Measurements from ENCODE around the gene BCAS1.

- TF ChIP-seq, protein P1, sequence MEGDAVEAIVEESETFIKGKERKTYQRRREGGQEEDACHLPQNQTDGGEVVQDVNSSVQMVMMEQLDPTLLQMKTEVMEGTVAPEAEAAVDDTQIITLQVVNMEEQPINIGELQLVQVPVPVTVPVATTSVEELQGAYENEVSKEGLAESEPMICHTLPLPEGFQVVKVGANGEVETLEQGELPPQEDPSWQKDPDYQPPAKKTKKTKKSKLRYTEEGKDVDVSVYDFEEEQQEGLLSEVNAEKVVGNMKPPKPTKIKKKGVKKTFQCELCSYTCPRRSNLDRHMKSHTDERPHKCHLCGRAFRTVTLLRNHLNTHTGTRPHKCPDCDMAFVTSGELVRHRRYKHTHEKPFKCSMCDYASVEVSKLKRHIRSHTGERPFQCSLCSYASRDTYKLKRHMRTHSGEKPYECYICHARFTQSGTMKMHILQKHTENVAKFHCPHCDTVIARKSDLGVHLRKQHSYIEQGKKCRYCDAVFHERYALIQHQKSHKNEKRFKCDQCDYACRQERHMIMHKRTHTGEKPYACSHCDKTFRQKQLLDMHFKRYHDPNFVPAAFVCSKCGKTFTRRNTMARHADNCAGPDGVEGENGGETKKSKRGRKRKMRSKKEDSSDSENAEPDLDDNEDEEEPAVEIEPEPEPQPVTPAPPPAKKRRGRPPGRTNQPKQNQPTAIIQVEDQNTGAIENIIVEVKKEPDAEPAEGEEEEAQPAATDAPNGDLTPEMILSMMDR (conservative IDR thresholded peaks at IDR 0.05) = no peak
- no peak for TF ChIP-seq ZFX (IDR thresholded peaks at IDR 0.05)
These were observed 137.1 kb downstream of the BCAS1 start for GRCh38 chr20:53933232-53933846.

Measured in C4-2B (cell line).